Glomerular endothelial cell (primary cell): ENCODE data around the gene KLK2. TPM values are rescaled to one million over a fixed set of nuclear protein-coding genes. Genes with fewer than 3 reads are reported as not detected.

Experiments used
- DNase-seq: peaks from one replicate; pipeline ENCODE4 v3.0.0-alpha.2; 2011; ENCODE audit warnings: low read depth, low spot score; ENCODE audit errors: extremely low read depth
- total RNA-seq: library from RNA; depleted of rRNA; stranded (reverse); fragments of >200 nt; gene quantifications from 2 replicates; pipeline ENCODE4 v1.2.3, GENCODE V29; 2015

The KLK2 gene
- total RNA-seq, 1 donor from 2014 or later = not detected

DNA sequence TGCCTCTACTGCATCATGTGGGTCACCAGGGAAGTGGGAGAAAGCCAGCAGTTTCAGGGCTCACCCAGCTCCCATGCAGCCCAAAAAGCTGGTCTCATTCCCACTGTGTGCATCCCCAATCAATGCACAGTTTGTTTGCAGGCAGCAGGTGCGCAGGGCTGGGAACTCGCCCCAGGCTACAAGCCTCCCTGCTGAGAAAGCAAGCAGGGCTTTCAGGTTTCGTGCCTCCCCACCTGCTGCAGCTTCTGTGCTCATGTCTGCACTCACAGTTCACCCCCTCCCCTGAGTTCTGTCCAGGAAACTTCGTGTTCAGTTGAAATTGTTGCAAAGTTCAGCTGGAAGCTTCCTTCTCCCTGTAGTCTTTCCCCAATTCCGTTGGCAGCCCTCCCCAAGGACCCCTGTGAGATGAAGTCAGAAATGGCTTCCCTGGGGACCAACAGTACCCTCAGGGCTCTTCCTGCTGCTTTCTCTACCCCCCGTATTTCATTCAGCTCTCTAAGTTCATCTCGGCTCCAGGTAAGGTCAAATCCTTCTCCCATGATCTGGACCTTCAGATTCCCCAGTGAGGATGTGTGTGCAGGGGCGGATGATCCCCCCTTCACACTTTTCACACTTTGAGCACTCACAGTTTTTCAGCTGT lies 28.8 kb upstream of the KLK2 start:
- no peak for DNase-seq

DNA sequence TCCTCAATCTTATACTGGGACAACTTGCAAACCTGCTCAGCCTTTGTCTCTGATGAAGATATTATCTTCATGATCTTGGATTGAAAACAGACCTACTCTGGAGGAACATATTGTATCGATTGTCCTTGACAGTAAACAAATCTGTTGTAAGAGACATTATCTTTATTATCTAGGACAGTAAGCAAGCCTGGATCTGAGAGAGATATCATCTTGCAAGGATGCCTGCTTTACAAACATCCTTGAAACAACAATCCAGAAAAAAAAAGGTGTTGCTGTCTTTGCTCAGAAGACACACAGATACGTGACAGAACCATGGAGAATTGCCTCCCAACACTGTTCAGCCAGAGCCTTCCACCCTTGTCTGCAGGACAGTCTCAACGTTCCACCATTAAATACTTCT lies 22.5 kb upstream of the KLK2 start:
- no peak for DNase-seq

DNA sequence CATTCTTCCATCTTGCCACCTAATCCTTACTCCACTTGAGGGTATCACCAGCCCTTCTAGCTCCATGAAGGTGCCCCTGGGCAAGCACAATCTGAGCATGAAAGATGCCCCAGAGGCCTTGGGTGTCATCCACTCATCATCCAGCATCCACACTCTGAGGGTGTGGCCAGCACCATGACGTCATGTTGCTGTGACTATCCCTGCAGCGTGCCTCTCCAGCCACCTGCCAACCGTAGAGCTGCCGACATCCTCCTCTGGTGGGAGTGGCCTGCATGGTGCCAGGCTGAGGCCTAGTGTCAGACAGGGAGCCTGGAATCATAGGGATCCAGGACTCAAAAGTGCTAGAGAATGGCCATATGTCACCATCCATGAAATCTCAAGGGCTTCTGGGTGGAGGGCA lies 21.6 kb upstream of the KLK2 start:
- DNase-seq = no peak

- DNase-seq = no peak
Measured at GRCh38 chr19:50854636-50855410, 18.4 kb upstream of the KLK2 start, which contains the start of gene KLK3. TSS of gene KLK3 (plus strand) at chr19:50854915. CDS start at chr19:50854956, 41 bp downstream.

DNA sequence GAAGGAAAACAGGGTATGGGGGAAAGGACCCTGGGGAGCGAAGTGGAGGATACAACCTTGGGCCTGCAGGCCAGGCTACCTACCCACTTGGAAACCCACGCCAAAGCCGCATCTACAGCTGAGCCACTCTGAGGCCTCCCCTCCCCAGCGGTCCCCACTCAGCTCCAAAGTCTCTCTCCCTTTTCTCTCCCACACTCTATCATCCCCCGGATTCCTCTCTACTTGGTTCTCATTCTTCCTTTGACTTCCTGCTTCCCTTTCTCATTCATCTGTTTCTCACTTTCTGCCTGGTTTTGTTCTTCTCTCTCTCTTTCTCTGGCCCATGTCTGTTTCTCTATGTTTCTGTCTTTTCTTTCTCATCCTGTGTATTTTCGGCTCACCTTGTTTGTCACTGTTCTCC lies 15.9 kb upstream of the KLK2 start:
- DNase-seq = no peak

- DNase-seq = no peak
Measured at GRCh38 chr19:50858886-50859285, 14.4 kb upstream of the KLK2 start.

GRCh38 chr19:50859849-50860248 lies 13.4 kb upstream of the KLK2 start:
- no peak for DNase-seq

GRCh38 chr19:50861010-50861409 lies 12.2 kb upstream of the KLK2 start:
- DNase-seq = no peak

GRCh38 chr19:50861496-50862286 lies 11.5 kb upstream of the KLK2 start:
- no peak for DNase-seq

DNA sequence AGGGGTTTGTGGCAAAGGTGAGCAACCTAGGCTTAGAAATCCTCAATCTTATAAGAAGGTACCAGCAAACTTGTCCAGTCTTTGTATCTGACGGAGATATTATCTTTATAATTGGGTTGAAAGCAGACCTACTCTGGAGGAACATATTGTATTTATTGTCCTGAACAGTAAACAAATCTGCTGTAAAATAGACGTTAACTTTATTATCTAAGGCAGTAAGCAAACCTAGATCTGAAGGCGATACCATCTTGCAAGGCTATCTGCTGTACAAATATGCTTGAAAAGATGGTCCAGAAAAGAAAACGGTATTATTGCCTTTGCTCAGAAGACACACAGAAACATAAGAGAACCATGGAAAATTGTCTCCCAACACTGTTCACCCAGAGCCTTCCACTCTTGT lies 3.8 kb upstream of the KLK2 start:
- no peak for DNase-seq

GRCh38 chr19:50870417-50871089 lies 2.7 kb upstream of the KLK2 start:
- DNase-seq = no peak

GRCh38 chr19:50874211-50874610 lies 972 bp downstream of the KLK2 start:
- no peak for DNase-seq

DNA sequence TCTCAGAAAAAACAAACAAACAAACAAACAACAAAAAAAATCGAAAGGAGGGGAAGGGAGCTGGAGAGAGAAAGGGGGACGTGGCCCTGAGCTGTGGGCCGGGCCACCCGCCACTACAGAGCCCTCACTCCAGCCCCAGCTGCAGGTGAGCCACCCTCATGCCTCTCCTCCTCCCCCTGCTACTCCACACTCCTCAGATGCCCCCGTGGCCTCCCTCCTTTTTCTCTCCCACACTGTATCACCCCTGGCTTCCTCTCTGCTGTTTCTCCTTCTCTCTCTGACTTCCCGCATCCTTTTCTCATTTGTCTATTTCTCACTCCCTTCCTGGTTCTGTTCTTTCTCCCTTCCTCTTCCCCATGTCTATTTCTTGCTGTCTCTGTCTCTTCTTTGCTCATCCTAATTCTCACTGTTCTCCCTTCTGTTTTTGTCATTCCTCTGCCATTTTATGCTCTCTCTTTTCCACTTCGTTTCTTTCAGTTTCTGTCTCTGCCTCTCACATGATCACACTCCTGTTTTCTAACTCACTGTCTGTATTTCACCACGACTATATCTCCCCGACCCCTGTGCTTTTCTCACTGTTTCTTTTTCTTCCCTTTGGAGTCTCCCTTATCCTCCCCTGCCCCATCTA lies 2.7 kb downstream of the KLK2 start:
- DNase-seq = no peak

DNA sequence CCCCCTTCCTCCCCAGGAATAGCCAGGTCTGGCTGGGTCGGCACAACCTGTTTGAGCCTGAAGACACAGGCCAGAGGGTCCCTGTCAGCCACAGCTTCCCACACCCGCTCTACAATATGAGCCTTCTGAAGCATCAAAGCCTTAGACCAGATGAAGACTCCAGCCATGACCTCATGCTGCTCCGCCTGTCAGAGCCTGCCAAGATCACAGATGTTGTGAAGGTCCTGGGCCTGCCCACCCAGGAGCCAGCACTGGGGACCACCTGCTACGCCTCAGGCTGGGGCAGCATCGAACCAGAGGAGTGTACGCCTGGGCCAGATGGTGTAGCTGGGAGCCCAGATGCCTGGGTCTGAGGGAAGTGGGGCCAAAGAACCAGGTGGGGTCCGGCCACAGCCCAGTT lies 3.2 kb downstream of the KLK2 start:
- no peak for DNase-seq

DNA sequence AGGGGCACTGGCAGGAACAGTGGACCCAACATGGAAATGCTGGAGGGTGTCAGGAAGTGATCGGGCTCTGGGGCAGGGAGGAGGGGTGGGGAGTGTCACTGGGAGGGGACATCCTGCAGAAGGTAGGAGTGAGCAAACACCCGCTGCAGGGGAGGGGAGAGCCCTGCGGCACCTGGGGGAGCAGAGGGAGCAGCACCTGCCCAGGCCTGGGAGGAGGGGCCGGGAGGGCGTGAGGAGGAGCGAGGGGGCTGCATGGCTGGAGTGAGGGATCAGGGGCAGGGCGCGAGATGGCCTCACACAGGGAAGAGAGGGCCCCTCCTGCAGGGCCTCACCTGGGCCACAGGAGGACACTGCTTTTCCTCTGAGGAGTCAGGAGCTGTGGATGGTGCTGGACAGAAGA lies 4.1 kb downstream of the KLK2 start:
- no peak for DNase-seq

GRCh38 chr19:50878851-50879250 lies 5.6 kb downstream of the KLK2 start:
- DNase-seq = no peak

GRCh38 chr19:50880241-50880640 lies 7.0 kb downstream of the KLK2 start:
- DNase-seq = no peak

DNA sequence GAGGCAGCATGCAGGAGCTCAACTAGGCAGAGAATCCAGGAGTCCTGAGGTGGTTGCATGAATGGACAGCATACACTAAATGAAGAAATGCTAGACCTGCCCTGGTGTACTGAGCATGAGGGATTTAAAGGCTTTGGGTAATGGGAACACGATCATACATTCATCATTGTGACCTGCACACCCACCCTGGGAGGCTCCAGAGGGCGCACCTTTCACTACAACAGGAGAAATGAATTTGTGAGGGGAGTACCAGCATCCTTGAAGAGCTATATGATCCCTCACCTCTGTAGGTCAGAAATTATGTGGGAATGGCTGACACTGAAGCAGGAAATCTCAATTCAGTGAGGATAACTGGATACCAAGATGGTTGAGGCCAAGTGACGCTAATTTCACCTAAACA lies 8.9 kb downstream of the KLK2 start:
- DNase-seq = no peak

DNA sequence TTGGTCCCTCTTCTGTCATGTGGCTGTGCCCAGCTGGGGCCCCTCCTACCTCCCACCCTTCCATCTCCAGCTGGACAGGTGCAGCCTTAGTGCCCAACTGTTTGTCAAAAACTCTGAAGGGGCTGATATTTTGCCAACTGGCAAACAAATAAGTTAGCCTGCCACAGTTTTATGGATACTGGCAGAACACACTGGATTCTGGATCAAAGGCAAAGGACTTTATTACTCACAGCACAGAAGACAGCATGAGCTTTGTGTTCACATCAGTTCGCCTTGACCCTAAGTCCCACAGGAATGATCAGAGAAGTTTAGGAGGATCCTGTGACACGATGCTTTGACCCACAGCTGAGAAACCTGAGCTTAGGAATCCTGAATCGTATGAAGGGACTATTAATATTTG lies 16.4 kb downstream of the KLK2 start:
- no peak for DNase-seq

- DNase-seq = no peak
Measured at GRCh38 chr19:50890422-50891252, 17.4 kb downstream of the KLK2 start.
